Left lobe of liver (tissue), 2 donors: Measurements from ENCODE around the gene HM13. TPM values are rescaled to one million over a fixed set of nuclear protein-coding genes. Genes with fewer than 3 reads are reported as not detected.
"Not testable (repeated sequence)": the region's sequence is repeated elsewhere in the genome, so short reads cannot be mapped to it uniquely, and the experiment has no call there.

ENCODE experiments used
- ATAC-seq: fragments of 200-7000 bp; cut with Tn5 transposase; one replicate; pipeline ENCODE4 v1.9.1; 2020; ENCODE audit warnings: mild to moderate bottlenecking, moderate library complexity
- DNase-seq: peaks from one replicate; pipeline ENCODE4 v3.0.0-alpha.2; 2020; ENCODE audit warnings: low spot score
- total RNA-seq: library from RNA; stranded (reverse); gene quantifications from one replicate; pipeline ENCODE4 v1.2.1, GENCODE V29; 2021
- donor health status: DM: no; HTN: no; CAD: no; lungs with moderate emphysema.
- donor health status: DM: no; HTN: yes; CAD: no.

HM13 gene
- total RNA-seq, 1 donor from 2014 or later = 147 TPM

GRCh38 chr20:31500527-31500926 lies 13.7 kb upstream of the HM13 start:
- ATAC-seq (no peak), DNase-seq (no peak)

GRCh38 chr20:31502884-31503673 lies 11.2 kb upstream of the HM13 start:
- ATAC-seq (peak; percentile 100), DNase-seq (peak; percentile 83)

GRCh38 chr20:31505903-31506302 lies 8.3 kb upstream of the HM13 start:
- DNase-seq = no peak
- ATAC-seq = no peak

GRCh38 chr20:31508517-31509244 lies 5.6 kb upstream of the HM13 start:
- ATAC-seq (no peak), DNase-seq (no peak)

- ATAC-seq = no peak
- DNase-seq = no peak
Measured at GRCh38 chr20:31515072-31515774, 981 bp downstream of the HM13 start.

GRCh38 chr20:31515775-31516107 lies 1.5 kb downstream of the HM13 start:
- no peak for ATAC-seq

GRCh38 chr20:31516166-31516565 lies 1.9 kb downstream of the HM13 start:
- no peak for ATAC-seq
- DNase-seq = no peak

More at GRCh38 chr20:31515775-31516107, 1.5 kb downstream of the HM13 start:
- DNase-seq = no peak

- ATAC-seq (no peak), DNase-seq (no peak)
Measured at GRCh38 chr20:31516651-31517050, 2.4 kb downstream of the HM13 start.

- ATAC-seq (peak; percentile 74), DNase-seq (peak; percentile 68)
Measured at GRCh38 chr20:31517373-31517772, 3.1 kb downstream of the HM13 start.

- ATAC-seq = not testable (repeated sequence)
Measured at GRCh38 chr20:31521267-31521666, 7.0 kb downstream of the HM13 start.

GRCh38 chr20:31522731-31523130 lies 8.5 kb downstream of the HM13 start:
- no peak for DNase-seq
- no peak for ATAC-seq

More at GRCh38 chr20:31521267-31521666, 7.0 kb downstream of the HM13 start:
- not testable (repeated sequence) for DNase-seq

- no peak for DNase-seq
- ATAC-seq = peak; percentile 63
Measured at GRCh38 chr20:31523361-31524283, 9.4 kb downstream of the HM13 start.

GRCh38 chr20:31527266-31527665 lies 13.0 kb downstream of the HM13 start:
- ATAC-seq (no peak), DNase-seq (no peak)

GRCh38 chr20:31535298-31535697 lies 21.1 kb downstream of the HM13 start:
- no peak for ATAC-seq
- DNase-seq = no peak

- DNase-seq (no peak), ATAC-seq (no peak)
Measured at GRCh38 chr20:31536575-31536974, 22.3 kb downstream of the HM13 start.

GRCh38 chr20:31537116-31537871 lies 23.1 kb downstream of the HM13 start:
- DNase-seq = no peak
- peak; percentile 13 for ATAC-seq

GRCh38 chr20:31537890-31538289 lies 23.6 kb downstream of the HM13 start:
- DNase-seq (no peak), ATAC-seq (no peak)

GRCh38 chr20:31538326-31538725 lies 24.1 kb downstream of the HM13 start:
- DNase-seq (no peak), ATAC-seq (no peak)

- DNase-seq, ATAC-seq: not testable (repeated sequence)
Measured at GRCh38 chr20:31539636-31540035, 25.4 kb downstream of the HM13 start.

- ATAC-seq = no peak
Measured at GRCh38 chr20:31540406-31540805, 26.2 kb downstream of the HM13 start.

More at GRCh38 chr20:31540406-31540805, 26.2 kb downstream of the HM13 start:
- no peak for DNase-seq
